ENCODE measurements around the gene PYROXD2. TPM values are rescaled to one million over a fixed set of nuclear protein-coding genes. Genes with fewer than 3 reads are reported as not detected.

Gene PYROXD2
- total and polyA plus RNA-seq, 2 of the 13 experiments (the other 11 are each of a cell fraction or from before 2014, with no cell fraction given) = 2.0 to 6.2 TPM

GRCh38 chr10:98433371-98433770 is 18.4 kb upstream of the PYROXD2 start:
- Histone ChIP-seq H3K79me2 (ENCODE audit: insufficient read depth, low read length) (no peaks in the 10 kb centered on the region), H3K9me3 (ENCODE audit: low read length) (no peaks in the 10 kb centered on the region), H3K4me2 (ENCODE audit: low read depth, low read length) (no peak overlapping the region), H3K4me3 (replicated peaks in 1 of 3; ENCODE audit: insufficient read depth in 1 of 3, low read depth in 2 of 3, low read length in 3 of 3) (no peak overlapping the region), H3K36me3 (replicated peaks in 1 of 2; ENCODE audit: control insufficient read depth in 1 of 2, insufficient read depth in 2 of 2, low read length in 2 of 2) (peaks cover 19 to 69% of the 10 kb centered on the region in 2 experiments), H3K27me3 (ENCODE audit: control insufficient read depth in 1 of 2, insufficient read depth in 2 of 2, low read length in 2 of 2) (no peaks in the 10 kb centered on the region), H3K4me1 (ENCODE audit: insufficient read depth, low read length) (no peaks in the 10 kb centered on the region), H3K27ac (ENCODE audit: extremely low read length, insufficient read depth, low read length) (no peak overlapping the region), H3K9ac (ENCODE audit: insufficient read depth, low read depth, low read length) (no peak overlapping the region), H2AFZ (ENCODE audit: low read length) (no peak overlapping the region), H4K20me1 (ENCODE audit: insufficient read depth, low read length) (no peaks in the 10 kb centered on the region)
- ChIA-PET POLR2A (interaction anchor here (1.3 to 1.7 kb wide), 2 partner anchors 11 to 18 kb away, joined by 4 to 6 read pairs; partner anchors contain the start of gene PYROXD2), CTCF (ENCODE audit: low intra/inter-chr PET ratio, low total read pairs) (no interaction called here)
- ATAC-seq = no peak
- DNase-seq (ENCODE audit: low spot score) = no peak
- no TSS peak for BruUV-seq (replicated peaks)
- intact Hi-C loops (cut with micrococcal nuclease; ENCODE audit: unreplicated experiment) (no loop called here), in situ Hi-C loops (cut with HindIII; ENCODE audit: extremely low pct_ligation_motif_present, low pct_unique_long_range_greater_than_20kb) (no loop called here)
- no peak for FAIRE-seq
- WGBS (ENCODE audit: low lambda C conversion rate) = 95% methylated on average over 1 of the region's 1 CpG
- TF ChIP-seq RXRB (CRISPR knock-in tag; IDR thresholded peaks at IDR 0.05; ENCODE audit: borderline replicate concordance) (no peak), PCBP1 (IDR thresholded peaks at IDR 0.05; ENCODE audit: borderline replicate concordance, low read depth, low read length) (no peak), ARID5B (CRISPR knock-in tag; IDR thresholded peaks at IDR 0.05) (no peak), ZFP36 (IDR thresholded peaks at IDR 0.05; ENCODE audit: borderline replicate concordance, low read depth, low read length, partially characterized antibody) (no peak), ZNF326 (CRISPR knock-in tag; IDR thresholded peaks at IDR 0.05; ENCODE audit: borderline replicate concordance) (no peak), RBM39 (IDR thresholded peaks at IDR 0.05; ENCODE audit: low read depth, low read length, poor library complexity, severe bottlenecking) (no peak), ZNF30 (CRISPR knock-in tag; IDR thresholded peaks at IDR 0.05) (no peak), CHD4 (IDR thresholded peaks at IDR 0.05; ENCODE audit: borderline replicate concordance, low read length) (no peak), TRIM24 (CRISPR knock-in tag; IDR thresholded peaks at IDR 0.05) (no peak), ZNF850 (CRISPR knock-in tag; conservative IDR thresholded peaks at IDR 0.05) (no peak), ZNF367 (CRISPR knock-in tag; IDR thresholded peaks at IDR 0.05; ENCODE audit: borderline replicate concordance) (no peak), CBX1 (IDR thresholded peaks at IDR 0.05; ENCODE audit: low read depth) (no peak), HOXA3 (CRISPR knock-in tag; IDR thresholded peaks at IDR 0.05) (no peak), HNRNPLL (IDR thresholded peaks at IDR 0.05; ENCODE audit: low read depth, low read length, poor library complexity, severe bottlenecking) (no peak)
